Measurements from ENCODE around the gene F11R.

DNA sequence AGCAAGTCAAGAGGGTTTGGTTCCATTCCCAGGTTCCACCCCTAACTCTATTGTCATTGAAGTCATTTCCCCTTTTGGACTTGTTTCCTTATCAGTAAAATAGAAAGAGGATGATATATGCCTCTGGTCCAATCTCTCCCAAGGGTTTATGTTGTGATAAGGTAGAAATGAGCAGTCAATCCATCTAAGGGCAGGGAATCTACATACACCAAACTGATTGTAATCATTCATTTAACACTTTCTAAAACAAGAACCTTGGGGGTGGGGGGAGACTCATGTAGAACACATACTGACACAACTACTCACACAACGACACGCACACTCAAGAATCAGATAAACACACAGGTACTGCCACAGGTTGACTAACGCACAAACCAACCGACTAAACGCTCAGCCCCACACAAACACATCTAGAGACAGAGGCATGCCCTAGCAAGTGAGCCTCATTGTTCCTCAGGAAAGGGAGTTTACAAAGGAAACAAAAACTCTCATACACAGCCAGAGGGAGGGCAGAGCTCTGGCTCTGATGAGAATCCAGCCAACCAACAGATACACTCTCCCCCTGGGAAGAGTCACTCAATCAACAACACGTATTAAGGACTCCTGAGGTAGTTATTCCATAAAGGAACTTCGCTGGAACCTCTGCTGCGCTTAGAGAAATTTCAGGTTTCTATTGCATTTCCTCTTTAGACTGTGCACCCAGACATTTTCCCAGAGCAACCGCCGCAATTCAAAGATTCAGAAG lies 1.0 kb downstream of the F11R start:
- TF ChIP-seq, protein P1, sequence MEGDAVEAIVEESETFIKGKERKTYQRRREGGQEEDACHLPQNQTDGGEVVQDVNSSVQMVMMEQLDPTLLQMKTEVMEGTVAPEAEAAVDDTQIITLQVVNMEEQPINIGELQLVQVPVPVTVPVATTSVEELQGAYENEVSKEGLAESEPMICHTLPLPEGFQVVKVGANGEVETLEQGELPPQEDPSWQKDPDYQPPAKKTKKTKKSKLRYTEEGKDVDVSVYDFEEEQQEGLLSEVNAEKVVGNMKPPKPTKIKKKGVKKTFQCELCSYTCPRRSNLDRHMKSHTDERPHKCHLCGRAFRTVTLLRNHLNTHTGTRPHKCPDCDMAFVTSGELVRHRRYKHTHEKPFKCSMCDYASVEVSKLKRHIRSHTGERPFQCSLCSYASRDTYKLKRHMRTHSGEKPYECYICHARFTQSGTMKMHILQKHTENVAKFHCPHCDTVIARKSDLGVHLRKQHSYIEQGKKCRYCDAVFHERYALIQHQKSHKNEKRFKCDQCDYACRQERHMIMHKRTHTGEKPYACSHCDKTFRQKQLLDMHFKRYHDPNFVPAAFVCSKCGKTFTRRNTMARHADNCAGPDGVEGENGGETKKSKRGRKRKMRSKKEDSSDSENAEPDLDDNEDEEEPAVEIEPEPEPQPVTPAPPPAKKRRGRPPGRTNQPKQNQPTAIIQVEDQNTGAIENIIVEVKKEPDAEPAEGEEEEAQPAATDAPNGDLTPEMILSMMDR (conservative IDR thresholded peaks at IDR 0.05; ENCODE audit: low read depth, low read length), result no peak
- TF ChIP-seq RCOR1 (IDR thresholded peaks at IDR 0.05; ENCODE audit: insufficient replicate concordance, low read length), result no peak
- TF ChIP-seq SMC3 (IDR thresholded peaks at IDR 0.05; ENCODE audit: low read depth, low read length), result no peak
- TF ChIP-seq POLR2A (IDR thresholded peaks at IDR 0.05; ENCODE audit: low read depth, low read length), result no peak
- TF ChIP-seq MAZ (IDR thresholded peaks at IDR 0.05; ENCODE audit: borderline replicate concordance, low read depth, low read length), result no peak
- no peak for TF ChIP-seq MAFK (IDR thresholded peaks at IDR 0.05; ENCODE audit: low read depth, low read length)
- no peak for TF ChIP-seq RAD21 (IDR thresholded peaks at IDR 0.05; ENCODE audit: low read length)
- no peak for TF ChIP-seq FOS (IDR thresholded peaks at IDR 0.05; ENCODE audit: low read depth, low read length)
- no peak for TF ChIP-seq CEBPB (IDR thresholded peaks at IDR 0.05; ENCODE audit: low read depth, low read length)
- no peak for TF ChIP-seq NFE2L2 (IDR thresholded peaks at IDR 0.05; ENCODE audit: low read depth, low read length)

All from IMR-90 (cell line).